AG09309 (cell line): Measurements from ENCODE around the gene HARBI1.
A peak's percentile ranks its signal among the peaks of the same experiment; 100 is the strongest.

Source experiments
- DNase-seq: peaks from one replicate; pipeline ENCODE4 v3.0.0-alpha.2; 2010; ENCODE audit warnings: low read depth
- H3K4me3 ChIP-seq: 2 replicates; pipeline ENCODE4 v1.5.1; 2011; ENCODE audit warnings: mild to moderate bottlenecking, low read depth, low read length, moderate library complexity; ENCODE audit not compliant: control insufficient read depth
- CTCF ChIP-seq: IDR thresholded peaks from 2 replicates; pipeline ENCODE4 v1.5.1; 2011; ENCODE audit warnings: mild to moderate bottlenecking, low read depth, low read length, inconsistent platforms; ENCODE audit not compliant: insufficient read depth, control insufficient read depth; ENCODE audit errors: missing control alignments

Gene HARBI1

GRCh38 chr11:46600194-46600960, 16.6 kb downstream of the HARBI1 start:
- no peak overlapping the region for H3K4me3 ChIP-seq
- no peak for DNase-seq
- TF ChIP-seq CTCF = no peak

- no peak for TF ChIP-seq CTCF
- H3K4me3 ChIP-seq = no peak overlapping the region
- DNase-seq = no peak
Measured at GRCh38 chr11:46599340-46600193, 17.5 kb downstream of the HARBI1 start.

GRCh38 chr11:46597609-46598219, 19.3 kb downstream of the HARBI1 start:
- no peak overlapping the region for H3K4me3 ChIP-seq
- TF ChIP-seq CTCF = no peak
- no peak for DNase-seq

- no peak overlapping the region for H3K4me3 ChIP-seq
- no peak for DNase-seq
- TF ChIP-seq CTCF = no peak
Measured at GRCh38 chr11:46597155-46597554, 19.9 kb downstream of the HARBI1 start.

- H3K4me3 ChIP-seq = no peak overlapping the region
- no peak for DNase-seq
- TF ChIP-seq CTCF = no peak
Measured at GRCh38 chr11:46594785-46595184, 22.2 kb downstream of the HARBI1 start.

GRCh38 chr11:46594374-46594700, 22.7 kb downstream of the HARBI1 start:
- H3K4me3 ChIP-seq = peak overlapping the region; percentile 95
- TF ChIP-seq CTCF = no peak
- no peak for DNase-seq
